GM21786 (cell line): Measurements from ENCODE around the gene AGK.
"Not testable (repeated sequence)": the region's sequence is repeated elsewhere in the genome, so short reads cannot be mapped to it uniquely, and the experiment has no call there.

Experiments
- ATAC-seq: cut with Tn5 transposase; IDR thresholded peaks from one replicate; pipeline ENCODE4 v1.9.1; 2021; ENCODE audit not compliant: unreplicated experiment

The AGK gene

DNA sequence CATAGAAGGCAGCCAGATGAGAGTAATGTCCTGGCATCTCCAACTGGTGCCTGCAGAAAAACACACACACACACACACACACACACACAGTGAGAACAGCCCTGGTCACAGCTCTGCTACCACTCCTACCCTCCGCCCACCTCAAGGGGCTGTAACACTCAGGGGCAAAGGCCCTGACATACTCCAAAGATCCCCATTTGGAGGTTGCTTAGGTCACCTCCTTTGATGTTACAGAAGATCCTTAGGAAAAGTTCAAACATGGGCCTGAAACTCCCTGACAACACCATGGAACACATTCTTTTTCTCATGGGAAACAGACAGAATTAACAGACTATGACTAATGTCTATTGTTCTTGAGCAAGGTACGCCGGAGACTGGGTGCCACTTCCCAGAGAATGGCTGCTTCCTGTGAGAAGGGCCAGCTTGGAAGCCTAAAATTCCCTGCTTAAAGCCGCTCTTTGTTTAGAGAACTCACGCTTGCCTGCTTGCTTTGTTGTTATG, 123.0 kb downstream of the AGK start:
- ATAC-seq: no peak

DNA sequence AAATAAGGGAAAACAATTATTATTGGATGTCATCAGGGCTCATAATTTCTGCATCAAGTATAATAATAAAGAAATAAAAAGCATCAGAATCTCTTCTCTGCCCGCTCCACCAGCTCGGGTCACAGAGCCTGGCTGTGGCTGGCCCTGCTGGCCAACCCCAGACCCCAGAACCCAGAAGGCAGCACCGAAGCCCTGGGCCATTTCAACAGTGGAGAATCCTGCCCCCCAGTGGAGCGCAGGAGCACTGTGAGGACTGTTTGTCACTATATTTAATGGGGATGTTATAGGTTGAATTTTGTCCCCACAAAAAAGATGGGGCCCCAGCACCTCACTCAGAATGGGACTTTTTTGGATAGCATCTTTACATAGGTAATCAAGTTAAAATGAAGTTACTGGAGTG, 123.5 kb downstream of the AGK start:
- ATAC-seq: no peak

GRCh38 chr7:141675436-141676215, 124.4 kb downstream of the AGK start:
- no peak for ATAC-seq

DNA sequence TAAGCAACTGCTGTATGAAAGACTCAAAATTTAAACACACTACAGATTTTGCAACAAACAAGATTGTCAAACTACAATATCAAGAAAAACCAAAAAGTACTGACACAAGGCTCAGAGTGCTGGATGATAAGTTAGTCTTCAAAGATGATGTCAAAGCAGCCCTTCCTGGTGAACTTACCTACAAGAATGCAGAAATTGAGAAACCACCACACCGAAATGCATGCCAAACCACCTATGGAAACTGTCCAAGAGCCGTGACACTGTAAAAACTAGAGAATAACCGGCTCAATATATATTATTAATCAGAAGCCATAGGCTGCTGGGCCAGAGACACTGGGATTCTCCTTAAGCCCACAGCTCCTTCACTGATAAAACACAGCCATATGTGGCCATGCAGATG, 125.4 kb downstream of the AGK start:
- no peak for ATAC-seq

GRCh38 chr7:141679014-141679413, 127.8 kb downstream of the AGK start:
- ATAC-seq: no peak

- no peak for ATAC-seq
These were observed 134.2 kb downstream of the AGK start for GRCh38 chr7:141685285-141686023.

GRCh38 chr7:141686074-141686473, 134.9 kb downstream of the AGK start:
- ATAC-seq: no peak

DNA sequence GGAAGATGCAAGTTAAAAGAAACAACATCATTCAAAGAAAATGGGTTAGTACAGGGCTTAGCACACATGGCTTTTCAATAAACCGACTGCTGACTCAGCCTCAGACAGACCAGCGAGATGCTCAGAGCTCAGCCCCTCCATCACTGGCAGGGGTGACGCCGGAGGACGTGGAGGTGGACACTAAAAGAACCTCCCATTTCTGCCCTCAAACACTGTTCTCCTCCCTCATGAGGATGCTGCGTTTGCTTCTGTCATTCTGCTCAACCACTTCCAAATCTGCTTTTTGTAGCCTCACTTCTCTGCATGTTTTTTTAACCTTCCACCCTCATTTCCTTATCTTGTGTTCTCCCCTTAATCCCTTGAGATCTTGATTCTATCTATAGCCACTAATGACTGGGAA, 135.5 kb downstream of the AGK start:
- no peak for ATAC-seq

DNA sequence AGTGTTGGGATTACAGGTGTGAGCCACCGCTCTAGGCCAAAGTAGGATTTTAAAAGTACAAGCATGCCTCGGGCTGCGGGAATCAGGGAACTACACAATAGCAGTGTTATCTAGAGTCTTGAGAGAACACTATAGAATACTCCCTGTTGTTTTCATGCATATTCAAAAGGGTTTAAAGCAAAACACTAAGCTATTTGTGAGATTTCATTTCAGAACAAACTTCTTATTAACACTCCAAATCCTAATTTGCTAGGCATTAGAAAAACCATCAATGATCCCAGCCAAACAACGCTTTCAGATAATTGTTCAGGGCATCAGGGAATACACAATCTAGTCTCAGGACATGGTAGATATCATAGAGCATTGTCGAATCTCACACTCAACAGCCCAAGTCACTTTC, 136.8 kb downstream of the AGK start:
- no peak for ATAC-seq

- not testable (repeated sequence) for ATAC-seq
These were observed 138.0 kb downstream of the AGK start for GRCh38 chr7:141689072-141689825.

DNA sequence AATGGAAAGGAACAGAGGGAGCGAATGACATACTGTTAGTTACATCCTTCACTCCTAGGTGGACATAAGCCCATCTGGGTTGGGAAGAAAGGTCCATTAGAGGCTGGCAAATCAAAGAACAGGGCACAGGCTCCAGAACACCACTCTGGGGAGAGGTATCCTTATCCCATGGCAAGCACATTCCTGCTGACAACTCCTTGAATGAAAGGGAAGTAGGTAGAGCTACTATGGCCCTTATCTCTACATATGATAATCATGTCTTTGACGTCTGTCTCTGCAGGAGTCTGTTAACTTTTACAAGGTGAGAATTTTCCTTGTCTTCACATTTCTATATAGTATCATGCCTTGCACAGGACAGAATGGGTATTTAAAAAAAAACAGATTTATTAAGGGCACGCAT, 140.3 kb downstream of the AGK start:
- no peak for ATAC-seq

DNA sequence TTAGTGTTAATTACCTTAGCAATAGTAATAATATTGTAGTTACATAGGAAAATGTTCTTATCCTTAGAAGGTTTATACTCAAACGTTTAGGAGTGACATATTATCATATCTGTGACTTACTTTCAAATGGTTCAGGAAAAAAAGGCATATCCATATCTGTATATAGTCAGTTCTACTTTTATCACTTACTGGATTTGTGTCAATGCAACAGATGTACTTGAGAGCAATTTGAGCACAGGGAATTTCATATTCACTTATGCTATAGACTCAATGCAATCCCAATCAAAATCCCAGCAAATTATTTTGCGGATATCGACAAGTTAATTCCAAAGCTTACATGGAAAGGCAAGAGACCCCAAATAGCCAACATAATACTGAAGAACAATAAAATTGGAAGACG, 140.8 kb downstream of the AGK start:
- ATAC-seq: no peak

- no peak for ATAC-seq
These were observed 141.9 kb downstream of the AGK start for GRCh38 chr7:141693082-141693481.

- ATAC-seq: peak; percentile 28
These were observed 144.6 kb downstream of the AGK start for GRCh38 chr7:141695803-141696289.

GRCh38 chr7:141696348-141696747, 145.1 kb downstream of the AGK start:
- no peak for ATAC-seq

GRCh38 chr7:141697211-141697871, 146.1 kb downstream of the AGK start:
- ATAC-seq: no peak

GRCh38 chr7:141698247-141699015, 147.2 kb downstream of the AGK start:
- no peak for ATAC-seq

DNA sequence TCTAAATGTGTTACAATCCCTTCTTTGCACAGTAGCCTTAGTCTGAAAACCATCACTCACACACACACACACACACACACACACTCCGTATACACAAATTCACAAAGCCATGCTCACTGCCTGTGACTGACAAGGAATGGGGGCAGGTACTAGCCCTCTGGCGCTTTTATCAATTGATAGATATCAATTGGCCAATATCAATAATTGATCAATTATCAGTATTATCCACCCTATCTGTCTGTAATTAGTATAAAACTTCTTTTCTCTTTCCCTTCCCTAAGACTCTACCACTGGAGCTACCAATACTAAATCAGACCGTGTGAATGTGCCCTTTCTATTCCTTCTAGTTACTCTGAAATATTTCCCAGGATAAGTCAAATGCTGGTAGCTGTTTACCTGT, 148.7 kb downstream of the AGK start:
- no peak for ATAC-seq

DNA sequence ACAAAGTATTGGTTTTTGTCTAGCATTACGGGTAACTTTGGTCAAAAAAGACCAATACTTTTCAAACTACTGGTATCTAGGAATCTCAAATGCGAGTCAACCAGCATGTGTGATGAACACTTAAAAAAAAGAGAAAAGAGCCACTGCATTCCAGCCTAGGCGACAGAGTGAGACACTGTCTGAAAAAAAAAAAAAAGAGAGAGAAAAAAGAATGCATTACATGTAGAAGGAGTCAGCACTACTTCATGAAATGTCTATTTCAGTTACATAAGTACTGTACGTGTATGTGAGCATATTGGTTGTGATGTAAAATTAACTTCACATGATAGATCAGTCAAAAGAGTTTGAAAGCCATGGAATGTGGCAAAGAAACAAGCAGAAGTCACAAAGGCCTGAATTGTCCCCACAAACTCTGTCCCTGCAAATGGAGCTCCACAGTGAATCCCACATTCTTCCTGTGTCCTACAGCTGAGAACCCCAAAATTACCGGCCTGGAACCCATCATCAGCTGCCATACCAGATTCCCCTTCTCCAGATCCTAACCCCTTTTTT, 149.2 kb downstream of the AGK start:
- ATAC-seq: no peak

- ATAC-seq: no peak
These were observed 149.7 kb downstream of the AGK start for GRCh38 chr7:141700848-141701371.
